ENCODE measurements around the gene NUMB.

GRCh38 chr14:73393375-73393774, 65.0 kb downstream of the NUMB start:
- TF ChIP-seq CTCF (IDR thresholded peaks at IDR 0.05; ENCODE audit: borderline replicate concordance, extremely low read depth, low read length, poor library complexity, severe bottlenecking) = no peak
- TF ChIP-seq EZH2 (IDR thresholded peaks at IDR 0.05; ENCODE audit: borderline replicate concordance, low read depth, low read length, severe bottlenecking) = no peak
